ENCODE measurements around the gene FGGY.
"Not testable (repeated sequence)": the region's sequence is repeated elsewhere in the genome, so short reads cannot be mapped to it uniquely, and the experiment has no call there.

FGGY gene

DNA sequence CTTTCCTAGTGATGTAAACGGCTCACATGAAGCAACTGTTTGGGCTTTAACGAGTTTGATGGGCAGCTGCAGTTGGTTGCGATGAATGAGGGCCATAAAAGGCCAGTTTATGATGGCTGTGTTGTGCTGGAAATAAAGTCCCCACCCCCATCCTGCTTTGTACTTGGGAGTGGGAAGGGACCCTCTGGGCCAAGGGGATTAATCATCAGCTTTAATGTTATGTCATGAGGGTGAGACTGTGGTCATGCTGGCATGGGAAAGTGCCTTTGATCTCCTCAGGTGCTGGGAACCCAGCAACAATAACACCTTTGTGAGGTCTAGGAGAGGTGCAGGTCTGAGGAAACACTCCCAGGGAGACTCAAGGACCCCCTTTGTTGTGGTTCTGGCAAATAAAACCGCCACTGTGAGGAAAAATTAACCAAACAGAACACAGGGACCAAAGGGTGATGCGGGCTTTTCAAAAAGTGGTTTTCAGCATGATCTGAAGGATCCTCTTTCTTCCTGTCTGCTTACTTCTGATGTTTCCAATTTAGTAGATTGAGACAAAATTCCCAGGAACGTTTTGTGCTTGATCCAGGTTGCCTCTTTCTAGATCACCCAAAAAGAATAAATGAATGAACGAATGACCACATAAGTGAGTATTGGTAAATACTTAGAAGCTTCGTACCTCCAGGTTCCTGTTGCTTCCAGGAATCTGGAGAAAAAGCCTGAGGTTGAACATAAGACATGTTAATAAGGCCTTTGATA is 260.1 kb downstream of the FGGY start:
- POLR2A ChIA-PET (ENCODE audit: low non-redundant PET): no interaction called here
- DNase-seq (ENCODE audit: low spot score): no peak
- TF ChIP-seq, protein P1, sequence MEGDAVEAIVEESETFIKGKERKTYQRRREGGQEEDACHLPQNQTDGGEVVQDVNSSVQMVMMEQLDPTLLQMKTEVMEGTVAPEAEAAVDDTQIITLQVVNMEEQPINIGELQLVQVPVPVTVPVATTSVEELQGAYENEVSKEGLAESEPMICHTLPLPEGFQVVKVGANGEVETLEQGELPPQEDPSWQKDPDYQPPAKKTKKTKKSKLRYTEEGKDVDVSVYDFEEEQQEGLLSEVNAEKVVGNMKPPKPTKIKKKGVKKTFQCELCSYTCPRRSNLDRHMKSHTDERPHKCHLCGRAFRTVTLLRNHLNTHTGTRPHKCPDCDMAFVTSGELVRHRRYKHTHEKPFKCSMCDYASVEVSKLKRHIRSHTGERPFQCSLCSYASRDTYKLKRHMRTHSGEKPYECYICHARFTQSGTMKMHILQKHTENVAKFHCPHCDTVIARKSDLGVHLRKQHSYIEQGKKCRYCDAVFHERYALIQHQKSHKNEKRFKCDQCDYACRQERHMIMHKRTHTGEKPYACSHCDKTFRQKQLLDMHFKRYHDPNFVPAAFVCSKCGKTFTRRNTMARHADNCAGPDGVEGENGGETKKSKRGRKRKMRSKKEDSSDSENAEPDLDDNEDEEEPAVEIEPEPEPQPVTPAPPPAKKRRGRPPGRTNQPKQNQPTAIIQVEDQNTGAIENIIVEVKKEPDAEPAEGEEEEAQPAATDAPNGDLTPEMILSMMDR (conservative IDR thresholded peaks at IDR 0.05; ENCODE audit: low read depth): no peak
- CTCF ChIA-PET: no interaction called here
- H3K27ac ChIP-seq: no peak overlapping the region

DNA sequence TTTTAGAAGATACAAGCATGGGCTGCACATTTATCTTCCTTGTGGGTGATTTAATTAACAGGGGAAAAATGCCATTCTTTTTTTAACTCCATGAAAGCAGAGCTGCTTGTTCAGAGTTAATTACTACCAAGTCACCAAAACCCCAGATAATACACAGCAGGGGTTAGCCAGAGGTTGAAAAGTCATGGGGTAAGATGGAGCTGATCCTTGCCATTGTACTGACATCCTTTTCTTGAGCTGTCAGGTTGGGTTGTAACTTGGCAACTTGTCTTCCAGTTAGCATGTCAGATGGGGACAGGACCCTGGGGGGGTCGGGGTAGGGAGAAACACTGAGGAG is 260.6 kb downstream of the FGGY start:
- POLR2A ChIA-PET (ENCODE audit: low non-redundant PET): no interaction called here
- CTCF ChIA-PET: no interaction called here
- H3K27ac ChIP-seq: no peak overlapping the region
- no peak for DNase-seq (ENCODE audit: low spot score)
- TF ChIP-seq, protein P1 (conservative IDR thresholded peaks at IDR 0.05; ENCODE audit: low read depth): no peak

- POLR2A ChIA-PET (ENCODE audit: low non-redundant PET); H3K27ac ChIP-seq; DNase-seq (ENCODE audit: low spot score); CTCF ChIA-PET: not testable (repeated sequence)
Observed at GRCh38 chr1:59558580-59558979, 261.7 kb downstream of the FGGY start.

GRCh38 chr1:59560807-59561450 is 264.0 kb downstream of the FGGY start:
- no peak overlapping the region for H3K27ac ChIP-seq
- DNase-seq (ENCODE audit: low spot score): no peak
- TF ChIP-seq, protein P1 (conservative IDR thresholded peaks at IDR 0.05; ENCODE audit: low read depth): no peak
- ChIA-PET POLR2A (ENCODE audit: low non-redundant PET) (no interaction called here), CTCF (no interaction called here)

DNA sequence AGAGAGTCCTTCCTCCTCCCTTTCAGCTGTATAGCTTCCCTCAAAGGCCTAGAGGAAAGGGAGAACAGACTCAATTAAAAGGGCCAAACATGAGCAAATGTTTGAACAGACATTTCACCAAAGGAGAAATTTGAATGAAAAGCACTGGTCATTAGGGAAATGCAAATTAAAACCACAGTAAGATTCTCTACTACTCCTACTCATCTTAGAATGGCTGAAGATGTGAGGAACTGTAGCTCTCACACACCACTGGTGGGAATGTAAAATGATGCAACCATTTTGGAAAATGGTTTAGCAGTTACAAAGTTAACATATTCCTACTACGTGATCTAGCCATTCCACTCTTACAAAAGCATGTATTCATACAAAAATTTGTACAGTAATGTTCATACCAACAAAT is 264.9 kb downstream of the FGGY start:
- DNase-seq (ENCODE audit: low spot score): no peak
- CTCF ChIA-PET: interaction anchor here (0.6 kb wide), 1 partner anchor 130 kb away, joined by 4 read pairs; no protein-coding TSS in a partner anchor
- TF ChIP-seq, protein P1 (conservative IDR thresholded peaks at IDR 0.05; ENCODE audit: low read depth): no peak
- no peak overlapping the region for H3K27ac ChIP-seq
- POLR2A ChIA-PET (ENCODE audit: low non-redundant PET): no interaction called here

DNA sequence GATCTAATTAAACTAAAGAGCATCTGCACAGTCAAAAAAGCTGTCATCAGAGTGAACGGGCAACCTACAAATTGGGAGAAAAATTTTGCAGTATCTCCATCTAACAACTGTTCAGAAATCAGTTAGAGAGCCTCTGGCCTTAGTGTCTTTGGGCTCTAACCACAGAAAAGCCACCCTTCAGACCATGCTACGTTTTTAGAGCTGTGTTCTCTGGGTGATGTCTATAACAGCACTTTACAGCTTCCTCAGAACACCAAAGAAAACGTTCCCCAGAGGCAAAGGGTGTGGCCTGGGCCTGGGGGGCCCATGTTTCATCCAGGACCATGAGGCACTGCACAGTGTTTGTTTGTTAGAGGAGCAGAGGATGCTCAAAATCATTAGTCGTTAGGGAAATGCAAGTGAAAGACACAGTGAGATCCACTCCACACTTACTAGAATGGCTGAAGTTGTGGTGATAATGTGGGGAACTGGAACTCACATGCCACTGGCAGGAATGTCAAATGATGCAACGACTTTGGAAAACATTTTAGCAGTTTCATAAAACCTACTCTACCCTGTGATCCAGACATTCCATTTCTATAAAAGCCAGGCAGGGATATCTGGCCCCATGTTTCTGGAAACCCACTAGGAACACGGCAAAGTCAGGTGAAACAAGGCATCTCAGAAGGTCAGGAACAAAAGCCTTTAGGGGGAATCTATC is 267.4 kb downstream of the FGGY start:
- TF ChIP-seq, protein P1 (conservative IDR thresholded peaks at IDR 0.05; ENCODE audit: low read depth): no peak
- H3K27ac ChIP-seq: no peak overlapping the region
- no peak for DNase-seq (ENCODE audit: low spot score)
- CTCF ChIA-PET: no interaction called here
- POLR2A ChIA-PET (ENCODE audit: low non-redundant PET): no interaction called here
